ENCODE measurements around the gene CCNC.
A peak's percentile ranks its signal among the peaks of the same experiment; 100 is the strongest.
"Not testable (repeated sequence)": the region's sequence is repeated elsewhere in the genome, so short reads cannot be mapped to it uniquely, and the experiment has no call there.

CCNC gene

GRCh38 chr6:99602520-99603420, 34.3 kb upstream of the CCNC start:
- no peak for DNase-seq

DNA sequence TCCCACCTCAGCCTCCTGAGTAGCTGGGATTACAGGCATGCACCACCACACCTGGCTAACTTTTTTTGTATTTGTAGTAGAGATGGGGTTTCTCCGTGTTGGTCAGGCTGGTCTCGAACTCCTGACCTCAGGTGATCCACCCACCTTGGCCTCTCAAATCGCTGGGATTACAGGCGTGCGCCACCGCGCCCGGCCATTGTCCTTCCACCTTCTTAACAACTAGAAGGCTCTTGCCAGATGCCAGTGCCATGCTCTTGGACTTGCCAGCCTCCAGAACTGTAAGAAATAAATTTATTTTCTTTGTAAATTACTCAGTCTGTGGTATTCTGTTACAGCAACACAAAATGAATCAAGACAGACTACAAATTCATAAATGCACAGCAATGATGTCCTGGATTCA, 26.2 kb upstream of the CCNC start:
- not testable (repeated sequence) for DNase-seq

DNA sequence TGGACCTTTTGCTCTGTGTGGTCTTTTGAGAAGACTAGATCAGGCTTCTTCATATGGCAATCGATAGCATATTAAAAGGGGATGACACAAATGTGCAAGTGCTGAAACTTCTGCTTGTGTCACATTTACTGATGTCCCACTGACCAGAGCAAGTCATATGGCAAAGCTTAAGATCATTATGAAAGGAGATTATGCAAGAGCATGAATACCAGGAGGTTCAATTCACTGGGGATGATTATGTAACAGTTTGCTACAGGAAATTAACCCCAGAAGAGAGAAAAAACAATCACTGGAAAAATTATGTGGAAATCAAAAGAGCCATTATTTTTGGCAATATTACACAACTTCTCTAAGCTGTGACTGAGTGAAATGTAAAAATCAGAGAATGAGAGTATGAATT, 24.4 kb upstream of the CCNC start:
- DNase-seq: no peak

- DNase-seq: no peak
Measured at GRCh38 chr6:99591673-99592364, 23.4 kb upstream of the CCNC start.

DNA sequence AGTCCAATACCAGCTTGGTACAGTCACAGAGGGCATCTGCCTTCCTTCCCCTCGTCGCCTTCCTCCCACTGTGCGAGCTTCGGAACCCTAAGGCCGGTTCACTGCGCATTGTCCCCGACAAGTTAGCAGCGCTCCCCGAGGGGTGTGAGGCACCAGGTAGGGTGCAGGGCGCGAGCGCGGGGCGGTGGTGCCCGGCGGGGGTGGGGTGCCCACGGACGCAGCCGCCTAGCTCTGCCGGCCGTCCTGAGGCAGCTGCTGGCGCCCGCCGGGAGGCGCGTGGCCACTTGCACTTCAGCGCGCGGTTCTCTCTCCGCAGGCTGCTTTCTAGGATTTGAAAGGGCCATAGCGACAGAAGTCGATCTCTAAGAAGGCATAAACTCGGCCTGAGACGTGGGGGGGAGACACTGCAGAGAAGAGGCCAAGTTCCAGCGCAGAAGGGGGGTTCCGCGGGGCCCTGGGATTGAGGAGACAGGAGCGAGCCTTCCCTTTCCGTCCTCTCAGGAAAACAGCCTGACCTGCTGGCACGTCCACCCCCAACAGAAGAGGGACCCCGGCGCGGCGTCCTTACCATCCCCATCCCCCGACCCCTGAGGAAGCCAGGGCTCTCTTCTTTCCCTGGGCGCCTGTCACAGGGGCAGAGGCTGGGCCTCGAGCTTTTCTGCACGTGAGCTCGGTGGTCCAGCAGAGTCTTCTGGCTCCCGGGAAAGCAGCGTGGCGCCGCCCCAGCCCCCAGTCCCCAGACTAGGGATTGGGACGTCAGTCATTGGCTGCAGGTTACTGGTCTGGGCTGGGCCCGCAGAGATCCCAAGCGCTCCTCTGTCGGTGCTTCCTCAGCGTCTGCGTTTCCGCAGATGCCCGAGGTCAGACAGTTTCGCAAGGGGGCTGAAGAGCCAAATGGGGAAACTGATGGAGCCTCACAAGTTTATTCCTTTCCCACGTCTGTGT, 22.5 kb upstream of the CCNC start:
- DNase-seq: no peak

GRCh38 chr6:99589907-99590493, 21.5 kb upstream of the CCNC start:
- no peak for DNase-seq

GRCh38 chr6:99589290-99589672, 20.8 kb upstream of the CCNC start:
- DNase-seq: no peak

DNA sequence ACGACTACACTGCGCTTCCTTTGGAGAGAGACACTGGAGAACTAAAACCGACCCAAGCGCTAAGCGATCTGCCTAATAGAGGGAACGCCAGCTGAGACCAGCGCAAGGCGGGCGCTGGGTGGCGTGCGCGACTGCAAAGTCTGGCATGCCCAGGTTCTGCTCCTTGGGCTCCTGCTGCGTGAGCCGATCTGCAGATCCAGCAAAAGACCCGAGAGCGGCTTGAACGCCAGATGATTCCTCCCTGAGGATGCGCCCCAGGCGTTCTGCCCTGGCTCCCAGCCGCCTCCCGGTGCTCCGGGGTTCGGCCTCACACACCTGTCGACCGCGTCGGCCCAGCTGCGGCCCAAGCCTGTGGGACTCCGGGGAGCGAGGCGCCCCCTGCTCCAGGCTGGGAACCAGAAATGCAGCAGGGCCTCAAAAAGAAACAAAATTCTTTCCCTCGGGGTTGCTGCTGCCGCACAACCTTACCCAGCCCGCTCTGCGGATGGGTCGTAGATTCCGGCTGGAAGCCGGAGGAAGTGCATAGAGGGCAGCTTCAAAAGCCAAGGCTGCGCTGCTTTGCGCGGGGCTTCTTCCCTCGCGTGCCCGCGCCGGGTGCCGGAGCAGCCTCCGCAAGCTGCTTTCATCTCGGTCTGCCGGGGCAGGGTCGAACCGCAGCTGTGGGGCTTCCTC, 20.3 kb upstream of the CCNC start:
- peak in 3 of 4 experiments; percentile 23 to 59 (median 46) for DNase-seq

- no peak for DNase-seq
Measured at GRCh38 chr6:99587792-99588191, 19.3 kb upstream of the CCNC start.

GRCh38 chr6:99579781-99580180, 11.3 kb upstream of the CCNC start:
- no peak for DNase-seq

DNA sequence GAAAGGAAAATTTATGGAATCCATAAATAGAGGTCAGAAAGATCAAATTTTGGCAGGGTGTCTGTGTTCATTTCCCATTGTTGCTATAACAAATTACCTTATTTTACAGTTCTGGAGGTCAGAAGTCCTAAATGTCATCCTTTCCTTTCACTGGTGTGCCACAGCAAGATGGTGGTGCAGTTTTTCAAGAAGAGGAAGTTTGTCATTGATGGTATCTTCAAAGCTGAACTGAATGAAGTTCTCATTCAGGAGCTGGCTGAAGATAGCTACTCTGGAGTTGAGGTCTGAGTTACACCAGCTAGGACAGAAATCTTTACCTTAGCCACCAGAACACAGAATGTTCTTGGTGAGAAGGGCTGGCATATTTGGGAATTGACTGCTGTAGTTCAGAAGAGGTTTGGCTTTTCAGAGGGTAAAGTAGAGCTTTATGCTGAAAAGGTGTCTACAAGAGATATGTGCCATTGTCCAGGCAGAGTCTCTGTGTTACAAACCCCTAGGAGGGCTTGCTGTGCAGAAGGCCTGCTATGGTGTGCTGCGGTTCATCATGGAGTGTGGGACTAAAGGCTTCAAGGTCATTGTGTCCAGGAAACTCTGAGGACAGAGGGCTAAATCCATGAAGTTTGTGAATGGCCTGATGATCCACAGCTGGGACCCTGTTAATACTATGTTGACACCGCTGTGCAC, 7.2 kb upstream of the CCNC start:
- DNase-seq: no peak

- DNase-seq: no peak
Measured at GRCh38 chr6:99573980-99574617, 5.6 kb upstream of the CCNC start.

DNA sequence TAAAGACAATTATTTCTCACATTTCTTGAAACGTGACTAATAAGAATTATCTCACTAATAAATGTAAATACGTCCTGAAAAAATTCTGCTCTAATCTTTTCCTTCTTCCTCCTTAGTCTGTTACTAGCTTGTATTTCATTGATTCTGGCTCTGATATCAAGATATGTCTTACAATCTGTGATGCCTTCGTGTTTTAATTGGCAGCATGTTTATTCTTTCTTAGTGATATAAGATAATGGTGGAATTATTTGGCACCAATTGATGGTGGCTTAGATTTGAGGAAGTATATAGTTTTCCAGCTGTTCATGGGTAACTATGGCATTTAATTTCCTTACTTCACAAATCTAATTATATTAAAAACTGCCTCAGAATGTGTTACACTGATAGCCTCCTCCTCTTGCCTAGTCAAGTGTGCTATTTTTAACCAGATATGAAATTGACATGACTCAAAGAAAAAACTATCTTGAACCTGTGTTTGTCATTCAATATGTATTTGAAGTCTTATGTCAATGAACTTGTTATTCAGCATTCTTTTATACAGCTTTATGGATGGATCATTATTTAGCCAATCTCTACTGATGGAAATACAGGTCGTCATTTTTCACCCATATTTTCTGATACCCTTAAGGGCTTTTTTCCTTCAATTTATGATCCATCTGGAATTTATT, 5.3 kb downstream of the CCNC start:
- no peak for DNase-seq

DNA sequence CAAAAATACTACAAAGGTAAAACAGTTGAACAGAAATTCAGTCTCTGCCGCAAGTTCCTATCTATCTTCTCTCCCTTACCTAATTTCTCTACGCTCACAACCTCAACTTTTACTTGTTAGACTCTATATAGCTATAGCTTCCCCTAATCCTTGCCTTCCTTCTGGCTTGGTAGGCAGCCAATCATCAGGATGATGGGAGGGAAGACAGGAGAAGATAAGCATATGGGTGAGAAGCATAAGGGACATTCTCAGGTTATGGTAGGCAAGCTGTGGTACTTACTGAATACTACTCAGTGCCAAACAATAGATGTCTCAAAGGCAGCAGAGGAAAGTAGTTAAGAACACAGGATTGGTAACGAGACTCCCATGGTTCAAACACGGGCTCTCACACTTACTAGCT, 7.8 kb downstream of the CCNC start:
- DNase-seq: no peak

DNA sequence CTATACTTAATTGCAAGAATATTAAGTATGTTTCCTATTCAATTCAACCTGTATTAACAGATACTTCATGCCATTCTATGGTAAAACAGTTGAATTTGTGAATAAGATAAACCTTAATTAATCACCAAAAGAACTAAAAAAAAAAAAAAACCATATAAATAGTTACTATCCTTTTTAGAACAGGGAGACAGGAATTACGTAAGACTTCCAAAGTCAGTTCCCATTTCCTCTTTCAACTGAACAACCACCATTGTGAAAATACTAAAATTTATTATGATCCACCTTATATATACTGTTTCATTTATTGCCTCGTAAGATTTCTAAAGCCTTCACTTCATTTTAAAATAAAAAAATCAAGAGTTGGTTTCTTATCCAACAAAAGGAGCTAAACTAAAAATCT, 9.4 kb downstream of the CCNC start:
- DNase-seq: no peak

- DNase-seq: no peak
Measured at GRCh38 chr6:99553888-99554287, 14.6 kb downstream of the CCNC start.

DNA sequence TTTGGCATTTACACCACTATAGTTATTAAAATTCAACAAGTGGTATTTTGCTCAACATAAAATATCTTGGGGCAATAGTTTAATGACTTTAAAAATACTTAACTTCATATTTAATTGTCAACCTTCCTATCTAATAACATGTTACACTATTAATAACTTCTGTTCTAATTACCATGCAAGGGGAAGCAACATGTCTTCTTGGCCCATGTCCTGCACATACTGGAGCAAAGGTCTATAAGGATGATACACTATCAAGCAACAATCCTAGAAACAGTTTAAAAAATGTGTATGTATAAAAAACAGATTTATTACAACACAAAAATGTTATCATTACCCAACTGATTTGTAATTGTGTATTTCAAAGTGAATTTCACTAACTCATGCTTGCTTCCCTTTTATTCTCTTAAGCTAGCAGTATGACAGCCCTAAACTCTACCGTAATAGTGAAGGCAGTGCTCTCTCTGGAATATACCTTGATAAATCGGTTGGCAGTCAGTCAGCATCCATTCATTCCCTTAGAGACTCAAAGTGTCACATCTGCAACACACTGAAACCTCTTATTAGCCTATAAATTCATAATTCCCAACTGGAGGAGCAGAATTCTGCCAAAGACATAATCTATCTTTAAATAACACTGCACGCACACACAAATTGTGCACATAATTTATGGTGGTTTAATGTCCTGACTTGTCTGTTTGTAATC, 18.3 kb downstream of the CCNC start:
- no peak for DNase-seq

- DNase-seq: no peak
Measured at GRCh38 chr6:99548706-99549105, 19.8 kb downstream of the CCNC start.

DNA sequence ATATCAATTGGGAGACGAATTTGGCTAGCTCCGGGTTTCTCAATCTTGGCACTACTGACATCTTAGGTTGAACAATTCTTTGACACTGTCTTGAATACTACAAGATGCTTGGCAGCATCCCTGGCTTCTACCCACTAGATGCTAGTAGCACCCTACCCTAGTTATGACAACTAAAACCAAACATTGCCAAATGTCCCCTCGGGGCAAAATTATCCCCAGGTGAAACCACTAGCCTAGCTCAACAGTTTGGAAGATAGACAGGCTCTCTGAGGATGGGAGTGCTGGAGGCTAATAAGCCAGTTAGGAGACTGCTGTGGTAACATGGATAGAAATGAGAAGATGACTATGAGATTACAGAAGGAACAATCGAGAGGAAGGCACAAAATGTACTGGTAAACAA, 20.9 kb downstream of the CCNC start:
- no peak for DNase-seq

DNA sequence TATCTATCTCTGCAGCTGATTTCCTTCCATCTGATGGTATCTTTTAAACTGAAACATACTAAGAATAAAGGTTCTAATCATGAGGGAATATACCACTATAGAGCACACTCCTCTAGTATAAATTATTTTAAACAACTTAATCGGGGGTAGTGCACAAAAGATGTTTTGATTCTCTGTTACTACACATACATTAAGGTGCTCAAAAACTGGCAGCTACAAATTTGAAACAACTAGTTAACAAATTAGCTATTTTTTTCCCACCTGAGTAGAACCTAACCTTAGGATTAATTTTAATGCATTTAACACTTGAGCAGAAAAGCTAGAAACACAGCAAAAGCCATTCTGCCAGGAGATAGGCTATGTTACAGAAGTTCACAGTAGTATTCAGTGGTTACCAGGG, 23.0 kb downstream of the CCNC start:
- no peak for DNase-seq

Data from activated naive CD4-positive, alpha-beta T cell (primary cell).